ENCODE measurements around the gene TNRC6C.

Gene TNRC6C

DNA sequence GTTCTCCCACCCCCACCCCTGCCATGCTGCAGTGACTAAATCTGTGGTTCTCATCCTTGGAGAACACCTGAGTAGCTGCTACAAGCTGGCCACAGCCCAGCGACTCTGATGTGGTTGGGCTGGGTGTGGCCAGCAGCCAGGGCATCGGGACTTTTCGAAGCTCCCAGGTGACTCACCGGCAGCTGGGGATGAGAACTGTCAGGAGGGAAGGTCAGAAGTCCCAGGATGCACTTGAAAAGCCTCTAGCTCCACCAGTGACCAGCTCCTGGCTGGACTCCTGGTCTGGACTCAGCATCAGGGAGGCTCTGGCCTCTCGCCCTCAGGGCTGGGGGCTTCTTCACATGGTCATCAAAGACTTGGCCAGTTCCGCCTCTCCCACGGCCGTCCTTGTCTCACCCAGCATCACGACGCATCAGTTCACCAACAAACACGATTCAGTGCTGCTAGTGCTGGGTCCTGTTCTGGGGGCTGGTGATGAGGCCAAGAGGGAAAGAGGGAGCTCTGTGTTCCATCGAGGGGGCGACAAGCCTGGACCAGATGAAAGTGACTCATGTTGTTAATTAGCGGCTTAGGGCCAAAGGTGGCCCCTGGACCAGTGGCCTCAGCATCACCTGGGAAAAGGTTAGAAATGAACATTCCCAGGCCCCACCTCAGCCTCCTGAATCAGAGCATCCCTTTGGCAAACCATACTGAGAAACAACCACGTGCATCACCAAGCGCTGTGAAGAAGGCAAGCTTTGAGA, 183.8 kb downstream of the TNRC6C start:
- DNase-seq, result no peak

DNA sequence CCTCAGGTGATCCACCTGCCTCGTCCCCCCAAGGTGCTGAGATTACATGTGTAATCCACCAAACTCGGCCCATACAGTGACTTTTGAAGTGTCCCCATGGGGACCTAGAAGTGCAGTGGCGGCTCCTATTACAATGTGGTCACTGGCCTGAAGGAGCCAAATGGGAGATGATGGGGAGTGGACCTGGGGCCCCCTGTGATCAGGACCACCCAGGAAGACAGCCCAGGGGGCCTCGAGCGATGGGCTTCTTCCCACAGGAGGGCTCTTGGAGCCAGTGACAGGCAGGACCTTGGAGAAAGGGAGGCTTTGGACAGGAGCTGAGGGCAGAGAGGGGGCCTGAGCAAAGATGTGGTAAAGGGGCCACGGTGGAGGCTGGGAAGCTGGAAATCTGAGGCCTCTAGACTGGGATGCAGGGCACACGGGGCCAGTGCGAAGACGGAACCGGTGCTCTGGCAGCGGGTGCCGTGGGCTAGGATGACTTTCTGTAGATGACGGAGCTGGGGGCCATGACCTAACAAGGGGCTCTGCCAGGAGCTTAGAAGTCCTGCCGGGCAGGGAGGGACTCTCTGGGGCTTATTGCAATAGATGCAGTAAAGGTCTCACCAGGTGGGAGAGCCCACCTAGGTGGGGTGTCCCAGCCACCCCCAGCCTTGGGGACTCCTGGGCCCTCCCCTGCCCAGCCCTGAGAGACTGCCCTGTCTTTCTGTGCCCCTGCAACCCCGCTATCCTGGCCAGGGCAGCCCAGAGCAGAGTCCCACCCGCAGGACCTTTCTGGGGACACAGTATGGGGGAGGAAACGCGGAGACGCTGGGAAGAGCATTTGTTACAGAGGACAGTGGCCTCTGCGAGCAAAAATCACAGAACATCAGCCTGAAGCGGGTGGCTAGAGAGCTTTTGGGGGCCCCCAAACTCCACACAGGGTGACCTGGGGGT, 185.0 kb downstream of the TNRC6C start:
- DNase-seq, result no peak

DNA sequence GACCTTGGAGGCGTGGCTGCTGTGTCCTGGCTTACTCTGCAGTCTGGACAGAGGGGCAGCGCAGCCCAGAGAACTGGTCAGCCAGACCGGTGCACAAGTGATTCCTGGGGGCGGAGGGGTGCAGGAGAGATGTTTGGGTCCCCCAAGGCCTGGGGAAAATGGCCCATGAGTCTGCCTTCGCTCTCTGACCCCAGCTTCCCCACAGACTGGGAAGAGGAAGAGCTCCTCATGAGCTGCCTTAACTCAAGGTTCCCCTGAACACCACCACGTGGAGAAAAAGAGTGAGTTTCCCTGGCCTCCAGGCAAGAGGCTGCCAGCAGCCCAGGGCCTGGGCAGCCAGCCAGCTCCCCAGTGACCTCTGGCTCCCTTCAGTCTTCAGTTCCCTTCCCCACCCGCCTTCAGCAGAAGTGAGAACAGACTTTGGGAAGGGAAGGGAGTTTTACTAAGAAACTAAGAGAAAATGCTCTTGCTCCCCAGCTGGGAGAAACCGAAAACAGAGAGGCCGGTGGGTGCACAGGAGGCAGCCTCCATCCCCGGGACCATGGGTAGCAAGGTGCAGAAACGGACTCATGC, 185.7 kb downstream of the TNRC6C start:
- DNase-seq, result peak; percentile 26

DNA sequence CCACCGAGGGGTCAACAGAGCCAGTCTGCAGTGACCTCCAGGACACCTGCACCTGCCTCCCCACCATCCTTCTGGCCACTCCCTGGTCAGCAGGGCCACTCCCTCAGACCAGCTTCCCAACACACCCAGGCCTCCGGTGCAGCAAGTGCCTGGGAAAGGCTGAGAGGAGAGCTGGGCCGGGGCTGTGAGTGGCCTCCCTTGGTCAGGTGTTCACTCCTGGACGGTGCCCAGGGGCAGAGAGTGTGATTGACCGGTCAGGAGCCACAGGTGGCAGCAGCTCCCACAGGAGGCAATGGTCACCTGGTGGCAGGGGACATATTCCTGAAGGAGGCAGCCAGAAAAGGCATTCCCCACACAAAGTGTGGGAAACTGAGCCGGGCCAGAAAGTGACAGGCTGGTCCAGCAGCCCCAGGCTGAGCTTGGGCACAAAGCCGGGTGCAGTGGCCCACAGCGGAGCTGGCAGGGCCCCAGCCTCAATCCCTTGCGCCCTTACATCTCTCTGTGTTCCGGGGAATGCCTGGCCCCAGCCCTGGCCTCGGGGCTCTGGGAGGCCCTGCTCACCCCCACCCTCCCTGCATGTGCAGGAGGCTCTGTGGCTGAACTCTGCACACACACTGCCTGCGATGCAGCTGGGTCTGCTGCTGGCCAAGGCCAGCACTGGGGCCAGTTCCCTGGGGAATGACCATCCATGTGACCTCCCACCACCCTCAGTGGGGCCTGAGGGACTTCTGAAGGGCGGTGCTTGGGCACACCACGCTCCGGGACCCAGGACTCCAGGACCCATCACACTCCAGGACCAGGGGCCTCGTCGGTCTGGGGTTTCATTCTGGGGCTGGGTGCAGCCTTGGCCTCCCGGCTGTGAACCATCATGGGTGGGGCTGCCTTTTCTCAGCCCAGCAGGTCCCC, 186.5 kb downstream of the TNRC6C start:
- DNase-seq, result no peak

DNA sequence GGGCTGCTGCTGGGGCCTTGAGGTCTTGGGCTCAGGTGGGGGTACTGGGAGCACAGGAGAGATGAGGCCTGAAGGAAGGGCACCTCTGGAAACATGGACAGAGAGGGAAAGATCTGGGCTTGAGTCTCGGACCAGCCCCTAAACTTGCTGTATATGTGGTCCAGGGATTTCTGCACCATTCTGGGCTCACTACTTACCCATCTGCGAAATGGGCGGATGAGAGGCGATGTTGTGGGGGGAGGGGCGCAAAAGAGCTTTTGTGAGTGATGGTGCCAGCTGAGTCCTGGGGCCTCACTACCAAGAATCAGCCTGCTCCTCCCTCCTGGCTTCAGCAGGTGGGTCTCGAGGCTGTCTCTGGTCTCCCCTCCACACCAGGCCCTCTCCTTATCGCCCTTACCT, 188.0 kb downstream of the TNRC6C start:
- no peak for DNase-seq

DNA sequence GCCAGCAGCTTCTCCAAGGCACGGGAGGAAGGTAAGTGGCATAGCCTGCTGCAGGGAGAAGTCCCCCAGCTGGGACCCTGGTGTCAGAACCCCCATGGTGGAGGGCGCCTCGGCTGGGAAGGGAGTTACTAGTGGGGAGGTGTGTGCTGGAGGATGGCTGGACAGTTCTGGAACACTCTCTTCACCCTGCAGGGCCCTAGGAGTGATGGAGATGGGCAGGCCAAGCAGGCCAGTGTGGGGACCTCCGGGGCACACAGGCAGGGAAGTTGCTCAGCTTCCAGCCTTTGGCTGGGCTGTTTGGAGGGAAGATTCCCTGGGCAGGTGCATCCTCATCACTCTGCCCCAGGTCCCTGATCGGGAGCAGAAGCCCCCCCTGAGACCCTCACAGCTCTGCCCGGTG, 188.4 kb downstream of the TNRC6C start:
- DNase-seq, result no peak

DNA sequence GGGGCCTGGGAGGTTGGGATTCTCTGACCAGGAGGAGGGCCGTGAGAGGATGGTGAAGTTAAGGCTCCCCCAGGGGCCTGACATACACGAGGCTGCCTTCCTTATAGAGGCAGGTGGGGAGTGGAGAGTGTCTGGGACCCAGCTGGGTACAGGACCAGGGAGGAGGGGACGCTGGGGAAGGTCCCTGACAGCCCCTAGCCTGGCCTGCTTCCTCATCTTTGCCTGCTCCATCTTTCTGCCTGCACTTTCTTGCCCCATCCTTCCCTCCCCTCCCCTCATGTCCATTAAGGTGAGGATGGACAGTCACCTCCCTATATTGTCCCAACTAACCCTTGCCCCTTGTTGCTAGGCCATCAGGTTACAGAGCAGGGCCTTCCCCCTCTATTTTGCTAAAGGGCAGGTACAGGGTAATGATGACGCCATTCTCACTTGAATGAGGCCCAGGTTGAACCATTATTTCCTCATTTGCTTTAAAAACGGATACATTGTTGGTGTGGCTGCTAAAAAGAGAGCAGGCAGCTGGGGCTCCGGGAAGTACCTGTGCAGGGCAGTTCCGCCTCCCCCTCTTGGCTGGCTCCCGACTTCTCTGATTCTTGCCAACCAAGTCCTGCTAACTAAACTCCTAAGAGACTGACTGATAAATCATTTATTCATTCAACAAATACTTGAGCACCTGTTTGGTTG, 189.0 kb downstream of the TNRC6C start:
- no peak for DNase-seq

DNA sequence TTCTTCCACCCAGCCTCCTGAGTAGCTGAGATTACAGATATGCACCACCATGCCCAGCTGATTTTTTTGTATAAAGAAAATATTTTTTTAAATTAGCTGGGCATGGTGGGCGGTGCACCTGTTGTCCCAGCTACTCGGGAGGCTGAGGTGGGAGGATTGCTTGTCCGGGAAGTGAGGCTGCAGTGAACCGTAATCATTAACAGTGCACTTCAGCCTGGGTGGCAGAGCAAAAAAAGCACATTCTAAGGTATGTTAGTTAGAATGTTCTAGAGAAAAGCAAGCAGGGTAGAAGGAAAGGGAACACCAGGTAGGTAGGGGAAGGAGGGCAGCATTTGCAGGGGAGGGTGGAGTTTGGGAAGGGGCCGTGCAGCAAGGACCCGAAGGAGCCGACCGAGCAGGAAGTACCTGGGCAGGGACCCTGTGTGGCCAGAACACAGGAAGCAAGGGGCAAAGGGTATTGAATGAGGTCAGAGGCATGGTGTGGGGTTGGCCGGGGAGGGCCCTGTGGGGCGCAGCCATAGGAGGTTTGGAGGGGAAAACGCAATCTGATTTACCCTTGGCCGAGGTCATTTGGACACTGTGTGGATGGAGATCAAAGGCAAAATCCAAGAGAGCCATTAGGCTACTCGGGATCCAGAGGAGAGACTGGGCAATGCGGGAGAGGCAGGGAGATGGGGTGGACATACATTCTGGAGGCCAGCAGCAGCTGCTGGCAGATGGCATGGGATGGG, 189.9 kb downstream of the TNRC6C start:
- DNase-seq, result no peak

DNA sequence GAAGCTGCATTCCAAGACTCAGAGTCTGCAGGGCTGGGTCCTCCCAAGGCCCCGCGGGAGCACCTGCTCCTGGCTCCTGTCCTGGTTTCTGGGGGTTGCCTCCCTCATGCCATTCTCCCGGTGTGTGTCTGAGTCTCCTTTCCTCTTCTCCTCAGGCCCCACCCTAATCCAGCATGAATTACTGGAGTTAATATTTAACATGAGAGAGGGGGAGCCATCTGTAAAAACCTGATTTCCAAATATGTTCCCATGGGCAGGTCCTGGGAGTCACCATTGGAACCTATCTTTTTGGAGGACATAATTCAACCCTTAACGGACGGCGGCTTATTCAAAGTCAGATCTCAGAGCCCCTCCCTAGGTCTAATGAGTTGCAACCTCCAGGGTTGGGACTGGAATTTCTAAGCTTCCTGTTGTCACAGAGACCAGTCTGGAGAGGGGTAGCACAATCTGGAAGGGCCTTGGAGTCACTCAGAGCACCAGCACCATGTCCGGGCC, 193.1 kb downstream of the TNRC6C start:
- DNase-seq, result no peak

DNA sequence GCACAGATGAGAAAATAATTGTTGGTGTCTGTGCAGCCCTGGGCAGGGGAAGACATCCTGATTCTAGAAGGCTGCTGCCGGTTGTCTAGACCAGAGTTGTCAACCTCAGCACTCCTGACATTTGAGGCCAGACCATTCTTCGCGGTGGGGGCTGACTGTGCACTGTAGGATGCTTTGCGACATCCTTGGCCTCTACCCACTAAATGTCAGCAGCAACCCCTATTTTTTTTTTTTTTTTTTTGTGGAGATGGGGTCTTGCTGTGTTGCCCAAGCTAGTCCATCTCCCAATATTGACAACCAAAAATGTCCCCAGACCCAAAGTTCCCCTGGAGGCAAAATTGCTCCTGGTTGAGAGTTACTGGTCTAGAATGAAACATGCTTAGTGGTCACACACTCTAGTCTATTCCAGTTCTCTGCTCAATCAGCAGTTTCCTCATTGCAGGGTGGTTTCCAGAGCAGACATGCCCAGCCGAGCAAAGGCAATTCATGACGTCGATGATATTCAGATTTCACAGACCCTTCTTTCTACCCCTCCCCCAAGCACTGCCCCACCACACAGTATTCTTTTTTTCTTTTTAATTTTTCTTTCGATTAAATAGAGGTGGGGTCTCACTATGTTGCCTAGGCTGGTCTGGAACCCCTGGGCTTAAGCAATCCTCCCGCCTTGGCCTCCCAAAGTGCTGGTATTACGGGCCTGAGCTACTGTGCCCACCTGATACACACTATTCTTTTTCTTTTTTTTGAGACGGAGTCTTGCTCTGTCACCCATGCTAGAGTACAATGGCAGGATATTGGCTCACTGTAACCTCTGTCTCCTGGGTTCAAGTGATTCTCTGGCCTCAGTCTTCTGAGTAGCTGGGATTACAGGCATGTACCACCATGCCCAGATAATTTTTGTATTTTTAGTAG, 196.7 kb downstream of the TNRC6C start:
- DNase-seq, result no peak
